Measurements from ENCODE around the gene GPS1. TPM values are rescaled to one million over a fixed set of nuclear protein-coding genes. Genes with fewer than 3 reads are reported as not detected.

Gene GPS1
- total and polyA plus RNA-seq, 2 of the 4 experiments (the other 2 are of a cell fraction): 157 to 181 TPM

DNA sequence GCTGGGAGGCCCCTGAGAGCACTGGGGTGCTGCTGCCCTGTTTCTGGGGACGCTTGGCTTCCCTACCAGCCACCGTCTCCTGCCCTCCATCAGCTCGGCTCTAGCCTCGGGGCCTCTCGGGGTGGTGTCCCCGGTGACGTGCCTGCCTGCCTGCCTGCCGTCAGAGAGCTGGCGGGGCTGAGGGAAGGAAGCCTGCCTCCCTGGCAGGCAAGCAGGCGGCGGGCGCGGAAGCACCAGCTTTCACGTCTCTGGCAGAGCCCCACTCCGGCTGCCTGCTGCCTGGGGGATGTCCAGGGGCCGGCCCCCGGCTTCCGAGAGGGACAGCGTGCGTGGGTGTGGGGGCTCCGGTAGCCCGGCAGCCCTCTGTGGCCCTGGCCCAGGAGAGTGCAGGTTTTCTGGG, 38.4 kb upstream of the GPS1 start:
- Histone ChIP-seq H4K5ac (ENCODE audit: low read depth, low read length) (no peak overlapping the region), H3K18ac (ENCODE audit: low read depth, low read length) (no peak overlapping the region), H3K9me3 (ENCODE audit: control insufficient read depth, insufficient read depth, low read length) (no peaks in the 10 kb centered on the region), H4K20me1 (ENCODE audit: insufficient read depth, low read length) (no peaks in the 10 kb centered on the region; the same call in 1 of the 2 replicates), H3K4me2 (ENCODE audit: low read depth, low read length) (no peak overlapping the region), H3K27me3 (ENCODE audit: control insufficient read depth, insufficient read depth, low read length) (no peaks in the 10 kb centered on the region), H3K23ac (ENCODE audit: low read depth, low read length) (no peak overlapping the region), H3K4me3 (ENCODE audit: insufficient read depth, low read depth, low read length) (no peak overlapping the region), H3K4ac (ENCODE audit: low read depth, low read length) (no peak overlapping the region), H3K4me1 (ENCODE audit: control insufficient read depth, insufficient read depth, low read length) (no peaks in the 10 kb centered on the region), H2BK120ac (ENCODE audit: low read depth, low read length) (no peak overlapping the region), H3K36me3 (ENCODE audit: control insufficient read depth, insufficient read depth, low read length) (peaks cover 7% of the 10 kb centered on the region; the same call in 1 of the 2 replicates), H3K27ac (ENCODE audit: insufficient read depth, low read length) (no peak overlapping the region), H2AK9ac (replicated peaks; ENCODE audit: low read depth, low read length, poor library complexity) (no peak overlapping the region), H3K9me1 (ENCODE audit: insufficient read depth, low read length) (no peaks in the 10 kb centered on the region), H4K8ac (ENCODE audit: low read depth in 2 of 2, low read length in 2 of 2) (no peak overlapping the region), H3K9ac (ENCODE audit: low read depth, low read length) (no peak overlapping the region), H2BK20ac (ENCODE audit: low read depth, low read length) (no peak overlapping the region), H4K91ac (ENCODE audit: insufficient read depth, low read depth, low read length) (no peak overlapping the region), H3K14ac (replicated peaks; ENCODE audit: low read depth, low read length) (no peak overlapping the region), H3K79me1 (ENCODE audit: low read depth in 1 of 2, low read length in 2 of 2) (no peaks in the 10 kb centered on the region), H3K56ac (ENCODE audit: extremely low read depth, insufficient read depth, low read length) (no peak overlapping the region), H2BK5ac (ENCODE audit: low read depth, low read length, poor library complexity, severe bottlenecking) (no peak overlapping the region), H2BK15ac (ENCODE audit: low read depth, low read length) (no peak overlapping the region), H2AFZ (replicated peaks; ENCODE audit: low read length, poor library complexity) (no peak overlapping the region), H2AK5ac (ENCODE audit: low read depth, low read length) (no peak overlapping the region)
- 44% methylated on average over 7 of the region's 22 CpGs; no CpG with 5 or more reads in 1 of the 2 experiments for WGBS, 2 experiments (ENCODE audit: extremely low coverage in 2 of 2, insufficient read length in 1 of 2)
- BruUV-seq (replicated peaks): no TSS peak
- in situ Hi-C loops (cut with MboI; ENCODE audit: low sequenced_read_pairs): no loop called here
- ATAC-seq (ENCODE audit: low read depth) (no peak), DNase-seq (peak; percentile 10)
- dilution Hi-C loops (cut with HindIII; ENCODE audit: low sequenced_read_pairs, unreplicated experiment): no loop called here
- POLR2A ChIA-PET (ENCODE audit: unreplicated experiment): no interaction called here
- intact Hi-C loops (cut with micrococcal nuclease): no loop called here
- TF ChIP-seq MXI1 (IDR thresholded peaks at IDR 0.05; ENCODE audit: borderline replicate concordance, low read depth, low read length) (no peak), RFX5 (IDR thresholded peaks at IDR 0.05; ENCODE audit: low read depth, low read length) (no peak)
- CTCF ChIA-PET: interaction anchor here (1.3 kb wide), 1 partner anchor 54 kb away, joined by 3 read pairs; no protein-coding TSS in a partner anchor

Data from IMR-90 (cell line).